Activated T-helper 1 cell treated with anti-CD3 and anti-CD28 coated beads, Interleukin-12 subunit alpha, Interleukin-12 subunit beta, Interleukin-2, Interleukin-4 antibody, amounts not matched to agents 30 ng/mL and 10 ng/mL and 1 ng/mL, durations not matched to agents 14 hours and 24 hours and 36 hours (primary cell): ENCODE measurements around the gene SH3GL2. TPM values are rescaled to one million over a fixed set of nuclear protein-coding genes. Genes with fewer than 3 reads are reported as not detected.

Experiments
- DNase-seq: peaks from one replicate; pipeline ENCODE4 v3.0.0; 2021; ENCODE audit warnings: low spot score
- H3K27ac Mint-ChIP-seq: one replicate; pipeline ENCODE4 v1.8.0; 2021; ENCODE audit warnings: mild to moderate bottlenecking, mixed read lengths
- H3K27me3 Mint-ChIP-seq: one replicate; pipeline ENCODE4 v1.8.0; 2022; ENCODE audit warnings: mild to moderate bottlenecking, moderate library complexity, mixed read lengths; ENCODE audit not compliant: insufficient read depth
- H3K36me3 Mint-ChIP-seq: one replicate; pipeline ENCODE4 v1.8.0; 2021; ENCODE audit warnings: low read depth, mixed read lengths
- H3K4me1 Mint-ChIP-seq: one replicate; pipeline ENCODE4 v1.8.0; 2021; ENCODE audit warnings: low read depth, mixed read lengths
- H3K4me3 Mint-ChIP-seq: one replicate; pipeline ENCODE4 v1.8.0; 2021; ENCODE audit warnings: mild to moderate bottlenecking, moderate library complexity, mixed read lengths
- H3K9me3 Mint-ChIP-seq: one replicate; pipeline ENCODE4 v1.8.0; 2021; ENCODE audit warnings: mixed read lengths
- intact Hi-C: fragments of 100-400 bp; cut with micrococcal nuclease; formaldehyde crosslinking; loops from one replicate; pipeline ENCODE4 v1.15.1; 2024
- total RNA-seq: library from RNA; stranded (reverse); gene quantifications from 2 replicates; pipeline ENCODE4 v1.2.3, GENCODE V29; 2022

SH3GL2 gene
- total RNA-seq, 1 donor from 2014 or later: not detected

- intact Hi-C loops: loop anchor here (10.0 kb wide), 1 partner anchor 57 kb away; no protein-coding TSS in a partner anchor
- Mint-ChIP-seq H3K4me3 (no peak overlapping the region), H3K27ac (no peak overlapping the region), H3K4me1 (no peaks in the 10 kb centered on the region), H3K9me3 (no peaks in the 10 kb centered on the region), H3K27me3 (no peaks in the 10 kb centered on the region), H3K36me3 (no peaks in the 10 kb centered on the region)
- DNase-seq: no peak
These were observed 43.3 kb downstream of the SH3GL2 start for GRCh38 chr9:17622141-17622540.

DNA sequence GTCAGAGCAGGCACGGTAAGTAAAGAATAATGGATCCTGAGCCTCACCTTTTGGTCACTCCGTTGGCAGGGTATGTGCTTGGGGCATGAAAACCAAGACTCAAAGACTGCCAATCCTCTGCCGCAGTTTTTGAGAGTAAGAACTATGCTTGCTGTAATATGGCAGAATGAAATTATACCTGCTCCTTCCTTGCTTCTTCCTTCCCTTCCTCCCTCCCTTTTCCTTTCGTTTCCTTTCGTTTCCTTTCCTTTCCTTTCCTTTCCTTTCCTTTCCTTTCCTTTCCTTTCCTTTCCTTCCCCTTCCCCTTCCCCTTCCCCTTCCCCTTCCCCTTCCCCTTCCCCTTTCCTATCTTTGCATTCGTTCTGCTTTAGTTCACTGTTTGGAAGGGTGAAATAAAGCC, 43.9 kb downstream of the SH3GL2 start:
- intact Hi-C loops: loop anchor here (10.0 kb wide), 1 partner anchor 58 kb away; no protein-coding TSS in a partner anchor
- Mint-ChIP-seq H3K27ac (no peak overlapping the region), H3K27me3 (no peaks in the 10 kb centered on the region), H3K9me3 (no peaks in the 10 kb centered on the region), H3K4me1 (no peaks in the 10 kb centered on the region), H3K4me3 (no peak overlapping the region), H3K36me3 (no peaks in the 10 kb centered on the region)
- DNase-seq: no peak

DNA sequence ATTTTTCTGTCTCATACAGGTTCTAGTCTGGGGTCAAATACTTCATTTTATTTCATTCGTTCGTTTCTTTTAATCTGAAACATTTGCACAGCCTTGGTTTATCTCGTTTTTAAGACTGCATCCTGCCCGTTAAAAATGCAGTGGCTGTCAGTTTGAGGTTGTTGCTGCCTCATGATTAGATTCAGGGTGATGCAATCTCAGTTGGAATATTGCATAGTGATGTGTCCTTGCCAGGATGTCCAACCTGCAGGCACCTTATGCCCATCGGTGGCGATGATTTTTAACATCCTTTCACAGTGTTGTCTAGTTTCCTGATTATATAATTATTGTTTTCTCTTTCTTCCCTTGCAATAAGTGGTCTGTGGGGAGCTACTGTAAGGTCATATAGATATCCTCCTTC, 45.1 kb downstream of the SH3GL2 start:
- intact Hi-C loops: loop anchor here (10.0 kb wide), 1 partner anchor 59 kb away; no protein-coding TSS in a partner anchor
- Mint-ChIP-seq H3K27me3 (no peaks in the 10 kb centered on the region), H3K4me3 (no peak overlapping the region), H3K9me3 (no peaks in the 10 kb centered on the region), H3K4me1 (no peaks in the 10 kb centered on the region), H3K36me3 (no peaks in the 10 kb centered on the region), H3K27ac (no peak overlapping the region)
- DNase-seq: no peak

DNA sequence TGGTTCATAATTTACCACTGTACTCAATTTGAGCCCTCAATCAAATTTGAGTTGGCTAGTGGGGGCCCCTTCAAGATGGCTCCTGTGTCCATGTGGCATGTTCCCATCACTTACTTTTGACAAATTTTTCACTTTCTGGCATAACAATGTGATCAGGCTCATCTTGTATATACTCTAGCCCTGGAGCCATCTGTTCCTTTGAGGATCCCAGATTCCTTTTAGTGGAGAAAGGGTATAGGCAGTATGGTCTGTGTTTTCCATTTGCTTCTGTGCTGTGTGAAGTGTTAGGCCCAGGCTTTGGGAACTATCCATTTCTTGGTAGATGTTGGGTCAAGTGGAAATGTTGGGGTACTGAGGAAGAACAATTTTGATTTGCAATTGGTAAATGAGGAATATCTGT, 45.7 kb downstream of the SH3GL2 start:
- DNase-seq: no peak
- Mint-ChIP-seq H3K4me1 (no peaks in the 10 kb centered on the region), H3K9me3 (no peaks in the 10 kb centered on the region)

DNA sequence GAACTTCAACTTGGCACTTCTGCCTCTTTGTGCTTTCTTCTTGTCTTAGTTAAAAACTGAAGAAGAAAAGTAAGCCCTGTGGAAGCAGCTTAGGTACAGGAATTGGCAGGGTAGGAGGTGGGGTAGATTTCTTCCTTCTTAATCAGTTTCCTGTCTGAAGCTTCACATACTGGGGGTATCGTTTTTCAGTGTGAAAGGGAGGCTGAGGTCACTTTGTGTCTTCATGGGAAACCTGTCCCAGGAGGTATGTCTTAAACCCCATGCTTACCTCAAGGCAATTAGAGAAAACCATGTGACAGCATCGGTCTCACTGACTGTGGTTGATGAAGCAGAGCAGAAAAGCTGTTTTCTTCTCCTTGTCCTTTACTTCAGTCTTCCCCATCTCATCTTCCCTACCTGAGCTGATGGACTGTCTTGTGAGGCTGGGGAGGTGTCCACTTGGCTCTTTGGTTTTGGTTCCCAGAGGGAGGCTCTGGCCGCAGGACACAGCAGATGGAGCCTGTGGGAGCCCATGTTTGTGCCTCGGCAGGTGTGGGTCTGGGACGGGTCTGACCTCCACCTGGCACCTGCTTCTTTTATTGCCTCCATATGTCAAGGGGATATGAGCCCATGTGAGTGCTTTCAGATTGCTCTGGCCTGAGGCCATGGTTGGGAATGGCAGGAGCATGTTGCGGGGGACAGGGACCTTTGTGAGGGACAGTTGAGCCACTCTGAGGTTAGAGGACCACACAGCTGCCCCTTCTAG, 47.0 kb downstream of the SH3GL2 start:
- DNase-seq: no peak
- Mint-ChIP-seq H3K27ac (no peak overlapping the region), H3K36me3 (no peaks in the 10 kb centered on the region), H3K27me3 (no peaks in the 10 kb centered on the region), H3K4me1 (no peaks in the 10 kb centered on the region), H3K4me3 (no peak overlapping the region), H3K9me3 (no peaks in the 10 kb centered on the region)
- intact Hi-C loops: loop anchor here (10.0 kb wide), 1 partner anchor 61 kb away; no protein-coding TSS in a partner anchor

More for the DNA sequence above, 45.7 kb downstream of the SH3GL2 start:
- Mint-ChIP-seq H3K4me3 (no peak overlapping the region), H3K27ac (no peak overlapping the region), H3K27me3 (no peaks in the 10 kb centered on the region), H3K36me3 (no peaks in the 10 kb centered on the region)
- intact Hi-C loops: loop anchor here (10.0 kb wide), 1 partner anchor 60 kb away; no protein-coding TSS in a partner anchor

DNA sequence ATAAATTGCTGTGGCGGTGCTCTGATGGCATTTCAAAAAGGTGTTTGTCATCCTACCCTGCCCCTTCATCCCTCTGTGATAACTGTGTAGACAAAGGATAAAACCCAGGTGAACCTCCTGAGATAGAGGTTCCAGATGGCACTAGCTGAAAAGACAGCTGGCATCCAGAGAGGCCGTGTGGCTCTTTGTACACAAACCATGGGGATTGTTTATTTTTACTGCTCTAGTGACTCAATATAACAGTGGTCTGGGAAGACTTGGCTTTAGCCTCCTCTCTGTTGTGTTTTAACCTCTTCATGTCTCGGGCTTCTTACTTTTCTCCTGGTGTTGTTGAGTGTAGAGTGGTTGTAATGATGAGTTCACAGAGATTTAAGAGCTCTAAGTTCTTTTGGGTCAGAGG, 48.8 kb downstream of the SH3GL2 start:
- Mint-ChIP-seq H3K27me3 (no peaks in the 10 kb centered on the region), H3K4me1 (no peaks in the 10 kb centered on the region), H3K27ac (no peak overlapping the region), H3K9me3 (no peaks in the 10 kb centered on the region), H3K36me3 (no peaks in the 10 kb centered on the region), H3K4me3 (no peak overlapping the region)
- no peak for DNase-seq
- intact Hi-C loops: loop anchor here (10.0 kb wide), 1 partner anchor 63 kb away; no protein-coding TSS in a partner anchor

DNA sequence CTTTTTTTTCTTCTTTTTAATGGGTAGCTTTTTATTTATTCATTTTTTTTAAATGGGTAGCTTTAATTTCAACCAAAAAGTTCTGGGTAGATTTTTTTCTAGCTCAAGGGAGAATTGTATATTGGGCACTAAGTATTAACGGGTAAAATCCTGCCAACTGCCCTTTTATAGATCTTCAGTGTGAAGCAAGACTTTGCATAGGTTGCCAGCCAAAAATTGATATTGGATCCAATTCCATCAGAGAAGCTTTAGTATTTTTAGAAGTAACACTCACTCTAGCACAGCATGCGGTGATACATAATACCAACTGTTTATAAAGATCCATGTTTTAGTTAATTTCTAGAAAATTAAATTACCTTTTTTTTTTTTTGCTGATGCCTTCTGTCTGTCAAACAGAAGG, 49.8 kb downstream of the SH3GL2 start:
- Mint-ChIP-seq H3K27ac (no peak overlapping the region), H3K27me3 (no peaks in the 10 kb centered on the region), H3K4me3 (no peak overlapping the region), H3K9me3 (no peaks in the 10 kb centered on the region), H3K36me3 (no peaks in the 10 kb centered on the region), H3K4me1 (no peaks in the 10 kb centered on the region)
- no peak for DNase-seq
- intact Hi-C loops: loop anchor here (10.0 kb wide), 1 partner anchor 64 kb away; no protein-coding TSS in a partner anchor

- DNase-seq: no peak
- H3K4me3 Mint-ChIP-seq: no peak overlapping the region
- no peaks in the 10 kb centered on the region for H3K9me3 Mint-ChIP-seq
- intact Hi-C loops: no loop called here
- H3K4me1 Mint-ChIP-seq: no peaks in the 10 kb centered on the region
- no peak overlapping the region for H3K27ac Mint-ChIP-seq
- no peaks in the 10 kb centered on the region for H3K27me3 Mint-ChIP-seq
- H3K36me3 Mint-ChIP-seq: no peaks in the 10 kb centered on the region
These were observed 51.7 kb downstream of the SH3GL2 start for GRCh38 chr9:17630531-17630949.

DNA sequence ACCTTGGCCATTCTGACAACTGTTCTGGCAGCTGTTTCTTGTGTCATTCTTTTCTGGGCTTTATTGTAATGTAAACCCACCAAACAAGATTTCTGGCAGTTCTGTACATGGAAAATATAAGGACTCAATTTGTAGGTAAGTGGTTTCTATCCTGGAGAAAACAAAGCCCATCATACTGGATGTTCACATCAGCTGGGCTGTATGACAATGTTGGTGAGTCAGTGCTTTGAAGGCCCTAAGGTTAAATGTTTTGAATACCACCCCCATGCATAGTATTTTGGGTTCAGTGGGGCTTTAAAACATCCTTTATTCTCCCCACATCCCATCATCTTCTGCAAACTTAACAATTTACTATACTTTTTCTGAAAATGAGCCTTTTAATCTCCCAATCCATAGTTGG, 52.5 kb downstream of the SH3GL2 start:
- H3K4me1 Mint-ChIP-seq: no peaks in the 10 kb centered on the region
- no peaks in the 10 kb centered on the region for H3K36me3 Mint-ChIP-seq
- H3K27me3 Mint-ChIP-seq: no peaks in the 10 kb centered on the region
- intact Hi-C loops: no loop called here
- no peaks in the 10 kb centered on the region for H3K9me3 Mint-ChIP-seq
- no peak overlapping the region for H3K4me3 Mint-ChIP-seq
- H3K27ac Mint-ChIP-seq: no peak overlapping the region
- DNase-seq: no peak

DNA sequence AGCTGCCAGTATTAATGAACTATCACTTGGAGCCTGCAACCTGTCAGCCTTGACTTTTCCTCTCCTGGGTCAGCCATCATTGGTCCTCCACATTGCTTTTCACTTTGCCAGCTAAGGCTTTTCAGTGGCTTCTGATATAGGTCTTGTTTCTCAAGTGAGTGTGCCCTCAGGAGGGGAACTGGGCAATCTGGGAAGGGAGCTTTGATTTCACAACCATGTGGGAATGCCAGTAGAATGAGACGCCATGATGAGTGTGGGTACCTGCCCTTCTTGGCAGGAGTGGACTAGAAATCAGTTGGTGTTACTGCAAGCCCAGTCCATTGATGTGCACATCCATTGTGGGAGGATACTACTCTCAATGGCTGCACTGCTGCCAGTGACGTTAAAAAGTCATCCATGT, 54.1 kb downstream of the SH3GL2 start:
- Mint-ChIP-seq H3K4me1 (no peaks in the 10 kb centered on the region), H3K36me3 (no peaks in the 10 kb centered on the region), H3K4me3 (no peak overlapping the region), H3K27me3 (no peaks in the 10 kb centered on the region), H3K27ac (no peak overlapping the region), H3K9me3 (no peaks in the 10 kb centered on the region)
- DNase-seq: no peak
- intact Hi-C loops: no loop called here

DNA sequence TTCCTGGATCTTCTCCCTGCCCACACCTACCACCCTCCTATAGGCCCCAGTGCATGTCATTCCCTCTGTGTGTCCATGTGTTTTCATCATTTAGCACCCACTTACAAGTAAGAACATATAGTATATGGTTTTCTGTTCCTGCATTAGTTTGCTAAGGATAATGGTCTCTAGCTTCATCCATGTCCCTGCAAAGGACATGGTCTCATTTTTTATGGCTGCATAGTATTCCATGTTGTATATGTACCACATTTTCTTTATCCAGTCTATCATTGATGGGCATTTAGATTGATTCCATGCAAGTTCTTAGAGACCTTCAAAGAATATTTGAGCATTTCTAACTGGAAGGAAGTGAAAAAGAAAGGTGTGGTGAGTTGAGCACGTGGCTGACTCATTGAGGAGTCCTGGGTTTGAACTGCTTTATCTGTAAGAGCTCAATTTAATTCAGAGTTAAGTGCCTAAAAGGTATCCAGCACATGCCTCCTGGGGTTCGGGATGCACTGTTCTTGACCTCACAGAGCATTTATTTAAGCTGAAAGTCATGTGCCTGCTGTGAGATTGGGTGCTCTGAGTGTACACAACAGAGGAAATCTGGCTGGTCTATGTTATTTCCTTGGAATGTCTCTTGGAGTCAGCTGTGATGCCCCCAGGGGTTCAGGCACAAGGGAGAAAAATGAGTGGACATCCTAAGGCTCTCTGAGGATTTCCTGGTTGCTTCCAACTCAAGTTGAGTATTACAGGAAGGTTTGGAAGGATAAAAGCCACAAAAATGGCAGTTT, 56.4 kb downstream of the SH3GL2 start:
- H3K36me3 Mint-ChIP-seq: no peaks in the 10 kb centered on the region
- no peak overlapping the region for H3K27ac Mint-ChIP-seq
- no peak overlapping the region for H3K4me3 Mint-ChIP-seq
- H3K27me3 Mint-ChIP-seq: no peaks in the 10 kb centered on the region
- DNase-seq: no peak
- no peaks in the 10 kb centered on the region for H3K4me1 Mint-ChIP-seq
- intact Hi-C loops: no loop called here
- no peaks in the 10 kb centered on the region for H3K9me3 Mint-ChIP-seq

- DNase-seq: no peak
- Mint-ChIP-seq H3K27ac (no peak overlapping the region), H3K27me3 (no peaks in the 10 kb centered on the region), H3K9me3 (no peaks in the 10 kb centered on the region), H3K4me1 (no peaks in the 10 kb centered on the region), H3K36me3 (no peaks in the 10 kb centered on the region), H3K4me3 (no peak overlapping the region)
- intact Hi-C loops: no loop called here
These were observed 57.5 kb downstream of the SH3GL2 start for GRCh38 chr9:17636349-17636748.

GRCh38 chr9:17636821-17637220, 58.0 kb downstream of the SH3GL2 start:
- Mint-ChIP-seq H3K27me3 (no peaks in the 10 kb centered on the region), H3K36me3 (no peaks in the 10 kb centered on the region), H3K27ac (no peak overlapping the region), H3K9me3 (no peaks in the 10 kb centered on the region), H3K4me1 (no peaks in the 10 kb centered on the region), H3K4me3 (no peak overlapping the region)
- intact Hi-C loops: no loop called here
- no peak for DNase-seq
